A673 (cell line): Measurements from ENCODE around the gene TTC1. TPM values are rescaled to one million over a fixed set of nuclear protein-coding genes. Genes with fewer than 3 reads are reported as not detected.

ENCODE experiments used
- BruUV-seq: library from RNA; stranded (reverse); fragments of 400-500 nt; replicated peaks from 2 replicates; lab custom pipeline; 2021; lab: Mats Ljungman, UMichigan
- CTCF ChIA-PET: fragments of 300-600 bp; sonication (Branson Sonifier 250); formaldehyde crosslinking; loops from one replicate; lab custom pipeline; 2022; ENCODE audit warnings: antibody characterized with exemption; lab: Charles Lee
- POLR2A ChIA-PET: fragments of 300-600 bp; sonication (Branson Sonifier 250); formaldehyde crosslinking; loops from one replicate; lab custom pipeline; 2022; ENCODE audit warnings: antibody characterized with exemption; ENCODE audit not compliant: low non-redundant PET; lab: Charles Lee
- DNase-seq: peaks from one replicate; pipeline ENCODE4 v3.0.0-alpha.2; 2015; ENCODE audit warnings: low spot score
- H3K27ac ChIP-seq: fragments of 200-600 bp; sonication (generic); 2 replicates; pipeline ENCODE4 v1.5.1; 2016; ENCODE audit warnings: mixed run types, low read depth, mild to moderate bottlenecking, mixed read lengths, antibody characterized with exemption, low read length; ENCODE audit not compliant: poor library complexity, severe bottlenecking
- H3K27me3 ChIP-seq: fragments of 200-600 bp; sonication (generic); replicated peaks from 2 replicates; pipeline ENCODE4 v1.6.1; 2017; ENCODE audit warnings: mixed run types, low read depth, mild to moderate bottlenecking, mixed read lengths, antibody characterized with exemption, low read length; ENCODE audit not compliant: insufficient read depth, poor library complexity
- H3K36me3 ChIP-seq: fragments of 200-600 bp; sonication (generic); 2 replicates; pipeline ENCODE4 v1.6.1; 2016; ENCODE audit warnings: mixed run types, mild to moderate bottlenecking, mixed read lengths, antibody characterized with exemption, low read length; ENCODE audit not compliant: insufficient read depth, poor library complexity, severe bottlenecking
- H3K4me1 ChIP-seq: fragments of 200-600 bp; sonication (generic); 2 replicates; pipeline ENCODE4 v1.6.1; 2017; ENCODE audit warnings: mixed run types, mild to moderate bottlenecking, mixed read lengths, antibody characterized with exemption, low read length; ENCODE audit not compliant: insufficient read depth, poor library complexity, severe bottlenecking
- H3K4me3 ChIP-seq: fragments of 200-600 bp; sonication (generic); 2 replicates; pipeline ENCODE4 v1.5.1; 2016; ENCODE audit warnings: low read depth, mixed run types, mild to moderate bottlenecking, mixed read lengths, low read length; ENCODE audit not compliant: poor library complexity, severe bottlenecking
- H3K9me3 ChIP-seq: fragments of 200-600 bp; sonication (generic); 2 replicates; pipeline ENCODE4 v1.6.1; 2016; ENCODE audit warnings: mixed run types, low read depth, mild to moderate bottlenecking, mixed read lengths, antibody characterized with exemption, low read length; ENCODE audit not compliant: poor library complexity, severe bottlenecking
- CTCF ChIP-seq: fragments of 300-800, 200-600 bp; sonication (generic); conservative IDR thresholded peaks from 2 replicates; pipeline ENCODE4 v1.5.1; 2017; ENCODE audit warnings: low read depth, mild to moderate bottlenecking, antibody characterized with exemption, low read length, moderate library complexity, mixed read lengths
- EZH2 ChIP-seq: fragments of 200-600 bp; sonication (generic); IDR thresholded peaks from 2 replicates; pipeline ENCODE4 v1.6.1; 2017; ENCODE audit warnings: borderline replicate concordance, low read depth, mild to moderate bottlenecking, mixed read lengths, antibody characterized with exemption, low read length; ENCODE audit not compliant: poor library complexity, severe bottlenecking
- intact Hi-C: fragments of 100-400 bp; cut with micrococcal nuclease; formaldehyde crosslinking; loops from one replicate; pipeline ENCODE4 v1.10.0; 2022; ENCODE audit not compliant: unreplicated experiment
- total RNA-seq: library from RNA; stranded (reverse); gene quantifications from 2 replicates; pipeline ENCODE4 v1.2.3, GENCODE V29; 2021

The TTC1 gene
- total RNA-seq, 1 experiment from 2014 or later = 66.5 TPM

GRCh38 chr5:160033546-160034252 lies 24.8 kb downstream of the TTC1 start:
- Histone ChIP-seq H3K4me1 (peaks cover 17% of the 10 kb centered on the region), H3K27me3 (no peaks in the 10 kb centered on the region), H3K9me3 (no peaks in the 10 kb centered on the region), H3K4me3 (no peak overlapping the region), H3K36me3 (peaks cover 28% of the 10 kb centered on the region), H3K27ac (no peak overlapping the region)
- intact Hi-C loops = loop anchor here (5.0 kb wide), 1 partner anchor 164 kb away; no protein-coding TSS in a partner anchor
- ChIA-PET POLR2A (no interaction called here), CTCF (no interaction called here)
- no peak for TF ChIP-seq EZH2
- TF ChIP-seq CTCF = no peak
- DNase-seq = no peak
- no TSS peak for BruUV-seq

- CTCF ChIA-PET = no interaction called here
- H3K36me3 ChIP-seq = peaks cover 30% of the 10 kb centered on the region
Observed at GRCh38 chr5:160036243-160036642, 27.3 kb downstream of the TTC1 start.

GRCh38 chr5:160036884-160037283 lies 27.9 kb downstream of the TTC1 start:
- ChIA-PET POLR2A (no interaction called here), CTCF (no interaction called here)
- H3K27me3 ChIP-seq = no peaks in the 10 kb centered on the region
- no peak overlapping the region for H3K4me3 ChIP-seq
- H3K36me3 ChIP-seq = peaks cover 30% of the 10 kb centered on the region
- no TSS peak for BruUV-seq
- H3K27ac ChIP-seq = no peak overlapping the region
- no peaks in the 10 kb centered on the region for H3K9me3 ChIP-seq
- DNase-seq = no peak
- intact Hi-C loops = no loop called here
- H3K4me1 ChIP-seq = no peaks in the 10 kb centered on the region
- TF ChIP-seq CTCF (no peak), EZH2 (no peak)

More at GRCh38 chr5:160036243-160036642, 27.3 kb downstream of the TTC1 start:
- H3K9me3 ChIP-seq = no peaks in the 10 kb centered on the region
- no peak for DNase-seq
- H3K27me3 ChIP-seq = no peaks in the 10 kb centered on the region
- no TSS peak for BruUV-seq
- H3K4me1 ChIP-seq = peaks cover 2% of the 10 kb centered on the region
- no peak overlapping the region for H3K27ac ChIP-seq
- TF ChIP-seq CTCF (no peak), EZH2 (no peak)
- intact Hi-C loops = no loop called here
- H3K4me3 ChIP-seq = no peak overlapping the region
- POLR2A ChIA-PET = no interaction called here
